ENCODE data around the gene SERINC5.

GRCh38 chr5:80139466-80139972, 116.3 kb downstream of the SERINC5 start:
- TF ChIP-seq, protein P1, sequence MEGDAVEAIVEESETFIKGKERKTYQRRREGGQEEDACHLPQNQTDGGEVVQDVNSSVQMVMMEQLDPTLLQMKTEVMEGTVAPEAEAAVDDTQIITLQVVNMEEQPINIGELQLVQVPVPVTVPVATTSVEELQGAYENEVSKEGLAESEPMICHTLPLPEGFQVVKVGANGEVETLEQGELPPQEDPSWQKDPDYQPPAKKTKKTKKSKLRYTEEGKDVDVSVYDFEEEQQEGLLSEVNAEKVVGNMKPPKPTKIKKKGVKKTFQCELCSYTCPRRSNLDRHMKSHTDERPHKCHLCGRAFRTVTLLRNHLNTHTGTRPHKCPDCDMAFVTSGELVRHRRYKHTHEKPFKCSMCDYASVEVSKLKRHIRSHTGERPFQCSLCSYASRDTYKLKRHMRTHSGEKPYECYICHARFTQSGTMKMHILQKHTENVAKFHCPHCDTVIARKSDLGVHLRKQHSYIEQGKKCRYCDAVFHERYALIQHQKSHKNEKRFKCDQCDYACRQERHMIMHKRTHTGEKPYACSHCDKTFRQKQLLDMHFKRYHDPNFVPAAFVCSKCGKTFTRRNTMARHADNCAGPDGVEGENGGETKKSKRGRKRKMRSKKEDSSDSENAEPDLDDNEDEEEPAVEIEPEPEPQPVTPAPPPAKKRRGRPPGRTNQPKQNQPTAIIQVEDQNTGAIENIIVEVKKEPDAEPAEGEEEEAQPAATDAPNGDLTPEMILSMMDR (IDR thresholded peaks at IDR 0.05), result no peak
- no peak for TF ChIP-seq POLR2A (IDR thresholded peaks at IDR 0.05)
